Suprapubic skin (tissue), 4 donors: Measurements from ENCODE around the gene TMEM208. TPM values are rescaled to one million over a fixed set of nuclear protein-coding genes. Genes with fewer than 3 reads are reported as not detected.

Experiments used
- DNase-seq, 2 donors: peaks; one replicate each; pipeline ENCODE4 v3.0.0-alpha.2; 2019; ENCODE audit warnings: low spot score in 2 of 2
- H3K27ac ChIP-seq: fragments of 200-600 bp; sonication (generic); one replicate; pipeline ENCODE4 v1.5.1; 2019
- H3K27me3 ChIP-seq: fragments of 200-600 bp; sonication (generic); one replicate; pipeline ENCODE4 v1.5.1; 2019
- H3K36me3 ChIP-seq: fragments of 200-600 bp; sonication (generic); one replicate; pipeline ENCODE4 v1.5.1; 2019
- H3K4me1 ChIP-seq: fragments of 200-600 bp; sonication (generic); one replicate; pipeline ENCODE4 v1.5.1; 2019
- H3K4me3 ChIP-seq: fragments of 200-600 bp; sonication (generic); one replicate; pipeline ENCODE4 v1.5.1; 2019; ENCODE audit warnings: mild to moderate bottlenecking
- H3K9me3 ChIP-seq: fragments of 200-600 bp; sonication (generic); one replicate; pipeline ENCODE4 v1.5.1; 2019
- CTCF ChIP-seq, 2 donors: fragments of 200-600 bp in 1 of 2; fragments of 450-650 bp in 1 of 2; sonication (generic) in 1 of 2; IDR thresholded peaks; one replicate each; pipeline ENCODE4 v1.5.1; 2016 to 2019; ENCODE audit warnings: antibody characterized with exemption in 2 of 2, mild to moderate bottlenecking in 1 of 2, moderate library complexity in 1 of 2
- EP300 ChIP-seq: sonication (generic); formaldehyde crosslinking; IDR thresholded peaks from one replicate; pipeline ENCODE4 v1.6.1; 2017; ENCODE audit warnings: antibody characterized with exemption
- POLR2A ChIP-seq, 2 donors: fragments of 450-650 bp; IDR thresholded peaks; one replicate each; pipeline ENCODE4 v1.6.1; 2017; ENCODE audit warnings: antibody characterized with exemption in 2 of 2, mild to moderate bottlenecking in 2 of 2, moderate library complexity in 2 of 2
- POLR2AphosphoS5 ChIP-seq, 3 donors: sonication (generic); formaldehyde crosslinking; IDR thresholded peaks; one replicate each; pipeline ENCODE4 v1.6.1; 2017; ENCODE audit warnings: antibody characterized with exemption in 3 of 3
- WGBS: methylation state at CpG from one replicate; pipeline ENCODE4 v1.1.5; 2018; 5-methylcytosine and 5-hydroxymethylcytosine counted together
- total RNA-seq, 4 donors: library from RNA; depleted of rRNA; stranded (reverse); fragments of >200 nt; gene quantifications; one replicate each; pipeline ENCODE4 v1.1.0, GENCODE V29; 2016

Gene TMEM208
- total RNA-seq, 4 donors from 2014 or later: 32.8 to 46.8 (median 40.0) TPM

DNA sequence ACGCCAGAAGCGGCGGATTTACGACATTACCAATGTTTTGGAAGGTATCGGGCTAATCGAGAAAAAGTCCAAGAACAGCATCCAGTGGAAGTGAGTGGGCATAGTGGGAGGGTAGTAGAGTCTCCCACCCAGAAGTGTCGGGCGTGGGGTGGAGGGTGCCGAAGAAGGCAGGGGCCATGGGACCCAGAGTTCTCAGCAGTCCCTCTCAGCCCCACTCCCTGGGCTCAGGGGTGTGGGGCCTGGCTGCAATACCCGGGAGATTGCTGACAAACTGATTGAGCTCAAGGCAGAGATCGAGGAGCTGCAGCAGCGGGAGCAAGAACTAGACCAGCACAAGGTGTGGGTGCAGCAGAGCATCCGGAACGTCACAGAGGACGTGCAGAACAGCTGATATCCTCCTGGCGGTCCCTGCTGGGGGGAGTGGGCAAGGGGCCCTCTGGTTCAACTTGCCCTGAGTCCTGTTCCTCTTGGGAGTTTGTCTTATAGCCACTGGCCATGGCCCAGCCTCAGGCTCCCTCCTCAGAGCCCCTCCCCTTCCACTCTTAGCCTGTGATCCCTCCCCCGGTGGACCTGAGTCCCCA lies 34.1 kb upstream of the TMEM208 start:
- Histone ChIP-seq H3K4me3 (peak overlapping the region; percentile 83), H3K36me3 (peaks cover 41% of the 10 kb centered on the region), H3K27me3 (no peaks in the 10 kb centered on the region), H3K9me3 (no peaks in the 10 kb centered on the region), H3K27ac (peak overlapping the region; percentile 55), H3K4me1 (peaks cover 36% of the 10 kb centered on the region)
- TF ChIP-seq CTCF (IDR thresholded peaks at IDR 0.05) (no peak), EP300 (no peak)
- DNase-seq: no peak
- 25% methylated on average over 17 of the region's 17 CpGs for WGBS

- Histone ChIP-seq H3K4me3 (peak overlapping the region; percentile 83), H3K9me3 (no peaks in the 10 kb centered on the region), H3K27ac (no peak overlapping the region), H3K4me1 (peaks cover 43% of the 10 kb centered on the region), H3K27me3 (no peaks in the 10 kb centered on the region), H3K36me3 (peaks cover 44% of the 10 kb centered on the region)
- DNase-seq: no peak
- no peak for TF ChIP-seq POLR2AphosphoS5 (IDR thresholded peaks at IDR 0.05)
- no peak for TF ChIP-seq EP300
- TF ChIP-seq CTCF (IDR thresholded peaks at IDR 0.05): no peak
- TF ChIP-seq POLR2A (IDR thresholded peaks at IDR 0.05): no peak
These were observed 33.4 kb upstream of the TMEM208 start for GRCh38 chr16:67193536-67193935.

DNA sequence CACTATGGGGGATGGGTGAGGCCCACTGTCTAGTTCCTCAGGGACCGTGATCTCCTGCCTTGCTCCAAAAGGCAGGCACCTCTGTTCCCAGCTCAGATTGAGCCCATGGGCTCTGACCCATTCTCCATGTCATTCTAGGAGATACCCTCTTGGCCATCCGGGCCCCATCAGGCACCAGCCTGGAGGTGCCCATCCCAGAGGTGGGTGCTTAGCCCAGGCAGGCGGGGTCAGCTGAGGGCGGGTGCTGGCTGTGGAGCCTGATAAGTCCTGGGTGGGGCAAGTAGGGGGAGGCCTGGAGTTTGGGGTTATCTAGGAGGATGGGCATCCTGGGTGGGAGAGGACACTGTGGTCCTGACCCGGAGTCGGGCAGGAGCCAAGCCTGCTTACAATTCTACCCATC lies 32.7 kb upstream of the TMEM208 start:
- no peak for DNase-seq
- H3K27me3 ChIP-seq: no peaks in the 10 kb centered on the region
- 84% methylated on average over 6 of the region's 6 CpGs for WGBS
- H3K27ac ChIP-seq: no peak overlapping the region
- no peak for TF ChIP-seq CTCF (IDR thresholded peaks at IDR 0.05)
- TF ChIP-seq POLR2AphosphoS5 (IDR thresholded peaks at IDR 0.05): no peak
- no peak for TF ChIP-seq POLR2A (IDR thresholded peaks at IDR 0.05)
- TF ChIP-seq EP300: no peak
- H3K4me1 ChIP-seq: peaks cover 50% of the 10 kb centered on the region
- H3K9me3 ChIP-seq: no peaks in the 10 kb centered on the region
- H3K4me3 ChIP-seq: no peak overlapping the region
- peaks cover 44% of the 10 kb centered on the region for H3K36me3 ChIP-seq

DNA sequence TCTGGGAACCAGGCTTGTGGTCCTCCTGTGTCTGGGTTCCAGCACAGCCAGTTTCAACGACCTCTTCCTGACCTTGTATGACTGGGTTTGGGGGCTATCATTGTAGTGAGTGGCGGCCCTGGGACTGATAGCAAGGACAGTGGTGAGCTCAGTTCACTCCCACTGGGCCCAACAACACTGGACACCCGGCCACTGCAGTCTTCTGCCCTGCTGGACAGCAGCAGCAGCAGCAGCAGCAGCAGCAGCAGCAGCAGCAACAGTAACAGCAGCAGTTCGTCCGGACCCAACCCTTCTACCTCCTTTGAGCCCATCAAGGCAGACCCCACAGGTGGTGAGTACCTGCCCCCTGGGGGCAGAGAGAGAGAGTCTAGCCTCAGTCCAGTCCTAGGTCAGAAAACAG lies 31.3 kb upstream of the TMEM208 start:
- H3K9me3 ChIP-seq: no peaks in the 10 kb centered on the region
- H3K27me3 ChIP-seq: no peaks in the 10 kb centered on the region
- H3K36me3 ChIP-seq: peaks cover 44% of the 10 kb centered on the region
- DNase-seq: no peak
- H3K27ac ChIP-seq: no peak overlapping the region
- H3K4me3 ChIP-seq: no peak overlapping the region
- TF ChIP-seq EP300 (no peak), CTCF (IDR thresholded peaks at IDR 0.05) (no peak), POLR2AphosphoS5 (IDR thresholded peaks at IDR 0.05) (no peak), POLR2A (IDR thresholded peaks at IDR 0.05) (no peak)
- H3K4me1 ChIP-seq: peaks cover 60% of the 10 kb centered on the region
- 70% methylated on average over 2 of the region's 5 CpGs for WGBS

GRCh38 chr16:67196881-67197280 lies 30.0 kb upstream of the TMEM208 start:
- peaks cover 52% of the 10 kb centered on the region for H3K36me3 ChIP-seq
- no peak overlapping the region for H3K4me3 ChIP-seq
- no peak overlapping the region for H3K27ac ChIP-seq
- no peak for DNase-seq
- 100% methylated on average over 1 of the region's 1 CpG for WGBS
- no peaks in the 10 kb centered on the region for H3K27me3 ChIP-seq
- H3K4me1 ChIP-seq: peaks cover 53% of the 10 kb centered on the region
- TF ChIP-seq CTCF (IDR thresholded peaks at IDR 0.05): no peak
- no peak for TF ChIP-seq POLR2AphosphoS5 (IDR thresholded peaks at IDR 0.05)
- TF ChIP-seq POLR2A (IDR thresholded peaks at IDR 0.05): no peak
- TF ChIP-seq EP300: no peak
- H3K9me3 ChIP-seq: no peaks in the 10 kb centered on the region
